GM18861 (cell line): ENCODE results near the gene PIAS2.
A peak's percentile ranks its signal among the peaks of the same experiment; 100 is the strongest.
"Not testable (repeated sequence)": the region's sequence is repeated elsewhere in the genome, so short reads cannot be mapped to it uniquely, and the experiment has no call there.

Source experiments
- ATAC-seq: cut with Tn5 transposase; IDR thresholded peaks from one replicate; pipeline ENCODE4 v1.9.1; 2021; ENCODE audit not compliant: unreplicated experiment

Gene PIAS2

DNA sequence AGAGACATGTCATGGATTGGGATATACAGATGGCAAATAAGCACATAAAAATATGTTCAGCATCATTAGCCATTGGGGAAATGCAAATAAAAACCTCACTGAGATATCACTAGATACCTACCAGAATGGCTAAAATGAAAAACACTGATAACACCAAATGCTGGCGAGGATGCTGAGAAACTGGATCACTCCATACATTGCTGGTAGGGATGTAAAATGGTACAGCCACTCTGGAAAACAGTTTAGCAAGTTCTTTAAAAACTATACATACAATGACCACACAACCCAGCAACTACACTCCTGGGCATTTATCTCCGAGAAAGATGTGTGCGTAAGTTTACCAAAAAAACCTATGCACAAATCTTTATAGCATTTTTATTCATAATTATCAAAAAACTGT is 13.9 kb downstream of the PIAS2 start:
- no peak for ATAC-seq

- ATAC-seq, result peak; percentile 82
These were observed 17.9 kb downstream of the PIAS2 start for GRCh38 chr18:46899274-46899948.

GRCh38 chr18:46894124-46894523 is 23.2 kb downstream of the PIAS2 start:
- no peak for ATAC-seq

GRCh38 chr18:46893360-46893759 is 23.9 kb downstream of the PIAS2 start:
- no peak for ATAC-seq

DNA sequence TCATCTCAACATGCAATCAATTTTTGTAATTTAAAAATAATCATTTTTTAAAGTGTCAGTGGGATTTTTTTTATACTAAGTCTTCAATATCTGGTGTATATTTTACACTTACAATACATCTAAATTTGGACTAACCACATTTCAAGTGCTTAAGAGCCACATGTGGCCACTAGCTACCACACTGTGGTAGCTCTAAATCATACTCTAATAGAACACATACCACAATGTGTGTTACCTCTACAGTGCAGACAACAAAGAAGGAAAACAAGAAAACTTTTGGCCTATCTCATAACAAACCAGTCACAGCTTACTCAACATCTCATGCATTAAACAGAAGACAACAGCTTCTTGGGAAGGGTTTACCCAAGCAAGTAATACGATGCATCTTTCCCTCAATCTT is 24.5 kb downstream of the PIAS2 start:
- peak; percentile 41 for ATAC-seq

GRCh38 chr18:46891742-46892214 is 25.5 kb downstream of the PIAS2 start:
- peak; percentile 76 for ATAC-seq

DNA sequence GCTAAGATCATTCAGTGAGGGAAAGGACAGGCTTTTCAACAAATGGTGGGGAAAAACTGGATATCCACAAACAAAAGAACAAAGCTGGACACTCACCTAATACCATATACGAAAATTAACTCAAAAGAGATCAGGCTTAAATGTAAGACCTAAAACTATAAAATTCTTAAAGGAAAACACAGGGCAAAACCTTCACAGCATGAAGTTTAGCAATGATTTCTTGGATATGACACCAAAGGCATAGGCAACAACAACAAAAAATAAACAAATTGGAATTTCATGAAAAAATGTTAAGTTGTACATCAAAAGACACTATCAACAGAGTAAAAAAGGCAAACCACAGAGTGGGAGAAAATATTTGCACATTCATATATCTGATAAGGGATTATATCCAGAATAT is 28.3 kb downstream of the PIAS2 start:
- no peak for ATAC-seq

DNA sequence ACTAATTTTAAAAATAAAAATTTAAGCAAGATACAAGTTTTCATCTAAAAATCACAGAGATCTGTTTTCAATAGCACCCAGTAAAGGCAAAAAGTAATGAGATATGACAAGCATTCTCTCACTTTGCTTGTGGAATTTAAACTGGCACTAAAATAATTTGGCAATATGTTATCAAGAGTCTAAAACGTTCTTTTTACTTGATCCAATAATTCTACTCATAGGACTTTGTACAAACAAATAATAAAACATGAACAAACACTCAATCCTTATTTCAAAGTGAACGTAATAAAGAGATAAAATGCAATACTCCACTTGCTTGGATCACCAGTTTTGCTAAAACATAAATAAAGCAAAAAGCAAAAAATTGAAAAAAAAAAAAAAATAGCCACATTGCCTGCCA is 30.4 kb downstream of the PIAS2 start:
- no peak for ATAC-seq

- no peak for ATAC-seq
These were observed 34.1 kb downstream of the PIAS2 start for GRCh38 chr18:46883180-46883579.

GRCh38 chr18:46877329-46877987 is 39.8 kb downstream of the PIAS2 start:
- no peak for ATAC-seq

DNA sequence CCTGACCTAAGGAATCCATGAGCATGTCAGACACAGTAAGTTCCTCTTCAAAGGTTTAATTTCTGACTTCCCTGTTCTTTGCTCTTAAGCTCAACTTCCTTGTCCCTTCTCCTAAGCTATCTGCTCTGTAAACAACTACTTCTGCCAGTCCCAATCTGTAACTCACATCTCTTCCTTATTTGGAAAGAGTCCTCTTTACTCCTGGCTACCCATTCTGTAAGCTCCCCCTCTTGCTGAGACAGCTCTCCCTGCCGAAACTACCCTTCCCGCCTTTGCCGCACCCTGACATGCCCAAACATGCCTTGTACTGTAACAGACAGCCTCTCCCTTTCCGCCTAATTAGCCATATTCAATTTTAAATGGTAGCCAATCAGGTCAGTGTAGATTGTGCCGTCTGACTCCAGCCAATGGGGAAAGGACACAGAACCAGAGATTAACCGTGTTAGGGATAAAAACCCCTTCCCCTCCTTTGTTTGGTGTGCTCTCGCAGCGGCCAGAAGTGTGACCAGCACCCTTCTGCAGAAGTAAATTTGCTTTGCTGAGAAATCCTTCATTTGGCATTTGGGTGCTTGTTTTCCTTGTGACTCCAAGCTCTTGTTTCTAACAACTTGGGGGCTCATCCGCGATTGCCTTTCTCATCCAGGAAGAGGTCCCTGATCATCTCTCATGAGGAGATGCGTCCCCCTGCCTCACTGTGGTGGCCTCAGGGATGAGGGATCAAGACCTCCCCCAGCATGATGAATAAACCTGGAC is 49.0 kb downstream of the PIAS2 start:
- ATAC-seq, result no peak

GRCh38 chr18:46867367-46868143 is 49.8 kb downstream of the PIAS2 start:
- no peak for ATAC-seq

DNA sequence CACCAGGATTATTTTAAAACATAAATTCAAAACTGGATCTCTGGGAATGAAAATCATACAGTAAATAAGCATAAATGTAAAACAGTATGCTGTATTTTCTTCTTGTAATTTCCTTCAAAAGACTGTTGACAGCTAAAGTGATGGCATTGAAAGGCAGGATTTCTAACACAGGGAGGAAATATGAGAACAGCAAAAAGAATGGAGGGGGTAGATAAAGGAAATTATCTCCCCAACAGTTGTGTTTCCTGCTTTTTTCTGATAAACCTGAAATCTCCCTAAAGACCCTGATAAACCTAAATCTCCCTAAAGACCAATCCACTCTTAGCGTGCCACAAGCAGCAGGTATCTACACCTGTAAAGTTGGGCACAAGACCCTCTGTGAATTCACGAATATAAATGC is 50.8 kb downstream of the PIAS2 start:
- ATAC-seq, result no peak

- ATAC-seq, result not testable (repeated sequence)
These were observed 52.1 kb downstream of the PIAS2 start for GRCh38 chr18:46865245-46865644.

DNA sequence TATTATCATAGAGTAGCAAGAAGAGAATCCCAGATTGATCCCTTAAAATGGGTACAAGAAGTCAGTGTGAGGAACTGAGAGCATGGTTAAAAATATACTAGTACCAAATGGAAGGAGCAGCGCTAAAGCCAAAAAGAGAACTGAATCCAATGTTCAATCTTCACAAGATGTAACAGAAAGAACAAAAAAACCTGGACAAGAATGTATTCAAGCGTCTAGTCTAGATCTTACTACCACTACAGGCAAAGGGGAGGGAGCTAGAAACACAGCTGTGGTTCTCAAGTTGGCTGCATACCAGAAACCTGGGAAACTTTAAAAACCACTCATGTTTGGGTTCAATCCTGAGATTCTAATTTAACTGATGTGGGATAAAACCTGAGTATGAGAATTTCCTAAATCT is 57.5 kb downstream of the PIAS2 start:
- ATAC-seq, result peak; percentile 43

GRCh38 chr18:46858290-46858689 is 59.0 kb downstream of the PIAS2 start:
- no peak for ATAC-seq

DNA sequence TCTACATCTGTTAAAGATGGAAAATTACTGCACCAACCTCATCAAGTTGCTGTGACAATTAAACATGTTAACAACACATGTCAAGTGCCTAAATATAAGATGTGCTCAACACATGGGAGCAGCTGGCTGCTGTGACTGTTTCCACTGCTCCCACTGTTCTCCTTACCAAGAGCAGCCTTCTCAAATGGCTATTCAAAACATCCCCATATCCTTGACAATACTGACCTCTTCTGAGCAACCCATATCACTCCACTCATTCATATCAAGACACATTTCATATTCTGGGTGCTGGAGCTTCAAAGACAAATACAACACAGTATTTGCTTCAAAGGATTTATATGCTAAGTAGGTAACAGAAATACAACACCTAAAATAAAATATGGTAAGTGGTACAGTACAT is 60.3 kb downstream of the PIAS2 start:
- ATAC-seq, result no peak

GRCh38 chr18:46849007-46849406 is 68.3 kb downstream of the PIAS2 start:
- no peak for ATAC-seq

DNA sequence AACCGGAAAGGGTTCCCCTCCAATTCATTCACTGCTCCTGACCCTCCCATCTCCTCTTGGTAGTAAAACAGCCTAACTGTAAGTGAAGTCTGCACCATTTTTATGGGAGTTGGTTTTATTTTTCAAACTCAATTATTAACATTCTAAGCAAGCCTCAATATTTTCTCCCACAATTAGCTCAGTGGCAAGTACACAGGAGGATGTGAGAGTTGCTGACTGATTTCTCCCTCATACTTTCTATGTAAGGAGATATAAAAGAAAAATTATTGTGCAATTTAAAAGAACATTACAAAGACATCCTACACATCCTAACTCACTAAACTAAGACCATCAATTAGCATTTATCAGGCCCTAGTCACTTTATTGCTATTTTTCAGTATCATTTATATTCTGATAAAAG is 73.9 kb downstream of the PIAS2 start:
- ATAC-seq, result no peak

DNA sequence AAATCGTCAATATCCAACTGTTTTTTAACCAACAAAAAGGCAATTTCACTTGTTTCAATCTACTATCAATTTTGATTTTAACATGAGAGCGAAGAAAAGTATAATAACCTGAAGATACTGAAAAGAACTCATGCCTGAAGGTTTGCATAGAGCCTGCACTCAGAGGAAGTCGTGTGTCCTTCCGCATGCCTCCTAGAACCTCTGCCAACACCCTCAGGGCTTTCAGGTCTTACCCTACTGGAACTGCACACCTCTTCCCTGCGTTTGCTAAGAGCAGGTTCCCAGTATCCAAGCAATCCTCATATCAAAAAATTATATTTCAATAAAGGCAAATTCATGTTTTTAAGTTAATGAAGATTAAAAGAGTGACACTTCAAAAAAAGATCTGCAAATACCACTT is 74.7 kb downstream of the PIAS2 start:
- ATAC-seq, result no peak

- no peak for ATAC-seq
These were observed 83.4 kb downstream of the PIAS2 start for GRCh38 chr18:46833899-46834298.
